Hepatocyte (in vitro differentiated cells): Measurements from ENCODE around the gene TAS2R46. TPM values are rescaled to one million over a fixed set of nuclear protein-coding genes. Genes with fewer than 3 reads are reported as not detected.
"Not testable (repeated sequence)": the region's sequence is repeated elsewhere in the genome, so short reads cannot be mapped to it uniquely, and the experiment has no call there.

ENCODE experiments used
- DNase-seq: peaks from one replicate; pipeline ENCODE4 v3.0.0-alpha.2; 2016; ENCODE audit warnings: low spot score
- H2AFZ ChIP-seq: fragments of 200-600 bp; sonication (generic); 2 replicates; pipeline ENCODE4 v1.6.0; 2016; ENCODE audit warnings: antibody characterized with exemption, mild to moderate bottlenecking
- H3K27ac ChIP-seq: fragments of 200-600 bp; sonication (generic); 2 replicates; pipeline ENCODE4 v1.5.1; 2016; ENCODE audit warnings: mild to moderate bottlenecking
- H3K27me3 ChIP-seq: fragments of 200-600 bp; sonication (generic); 2 replicates; pipeline ENCODE4 v1.6.1; 2016
- H3K36me3 ChIP-seq: fragments of 200-600 bp; sonication (generic); replicated peaks from 2 replicates; pipeline ENCODE4 v1.5.1; 2016; ENCODE audit warnings: low read depth; ENCODE audit not compliant: insufficient read depth
- H3K4me1 ChIP-seq: fragments of 200-600 bp; sonication (generic); 2 replicates; pipeline ENCODE4 v1.5.1; 2016; ENCODE audit warnings: mild to moderate bottlenecking, moderate library complexity; ENCODE audit not compliant: insufficient read depth
- H3K4me2 ChIP-seq: fragments of 200-600 bp; sonication (generic); 2 replicates; pipeline ENCODE4 v1.6.0; 2016
- H3K4me3 ChIP-seq: fragments of 200-600 bp; sonication (generic); 2 replicates; pipeline ENCODE4 v1.5.1; 2016; ENCODE audit warnings: mild to moderate bottlenecking
- H3K79me2 ChIP-seq: fragments of 200-600 bp; sonication (generic); 2 replicates; pipeline ENCODE4 v1.6.0; 2017; ENCODE audit warnings: mild to moderate bottlenecking
- H3K9me2 ChIP-seq: fragments of 200-600 bp; sonication (generic); replicated peaks from 2 replicates; pipeline ENCODE4 v1.6.0; 2017; ENCODE audit warnings: mild to moderate bottlenecking; ENCODE audit not compliant: insufficient read depth
- H3K9me3 ChIP-seq: fragments of 200-600 bp; sonication (generic); 2 replicates; pipeline ENCODE4 v1.5.1; 2016; ENCODE audit warnings: low read depth, mild to moderate bottlenecking
- H4K20me1 ChIP-seq: fragments of 200-600 bp; sonication (generic); 2 replicates; pipeline ENCODE4 v1.6.0; 2016; ENCODE audit warnings: mild to moderate bottlenecking; ENCODE audit not compliant: insufficient read depth, poor library complexity, severe bottlenecking
- EZH2 ChIP-seq: fragments of 200-600 bp; sonication (generic); IDR thresholded peaks from 2 replicates; pipeline ENCODE4 v1.6.1; 2016; ENCODE audit warnings: antibody characterized with exemption, mild to moderate bottlenecking, borderline replicate concordance
- EZH2phosphoT487 ChIP-seq: fragments of 200-600 bp; sonication (generic); IDR thresholded peaks from one replicate; pipeline ENCODE4 v1.6.1; 2018; ENCODE audit warnings: antibody characterized with exemption, mild to moderate bottlenecking, low read depth, moderate library complexity; ENCODE audit not compliant: unreplicated experiment, severe bottlenecking
- WGBS: methylation state at CpG from one replicate; pipeline ENCODE4 v1.1.6; 2016; ENCODE audit warnings: low lambda C conversion rate; ENCODE audit errors: missing lambda C conversion rate; 5-methylcytosine and 5-hydroxymethylcytosine counted together
- polyA plus RNA-seq: library from polyadenylated mRNA; unstranded; fragments of >200 nt; fragmentation: Nextera tagmentation; extraction: Ambion mirVana; gene quantifications from 2 replicates; pipeline ENCODE4 v1.2.1, GENCODE V29; 2016
- total RNA-seq: library from RNA; depleted of rRNA; stranded (reverse); fragments of >200 nt; gene quantifications from 2 replicates; pipeline ENCODE4 v1.2.3, GENCODE V29; 2014
- TF ChIP-seq, protein P1 (sequence below): fragments of 200-600 bp; sonication (generic); IDR thresholded peaks from 2 replicates; pipeline ENCODE4 v1.5.1; 2016; ENCODE audit warnings: antibody characterized with exemption, mild to moderate bottlenecking; ENCODE audit not compliant: poor library complexity

The TAS2R46 gene, protein sequence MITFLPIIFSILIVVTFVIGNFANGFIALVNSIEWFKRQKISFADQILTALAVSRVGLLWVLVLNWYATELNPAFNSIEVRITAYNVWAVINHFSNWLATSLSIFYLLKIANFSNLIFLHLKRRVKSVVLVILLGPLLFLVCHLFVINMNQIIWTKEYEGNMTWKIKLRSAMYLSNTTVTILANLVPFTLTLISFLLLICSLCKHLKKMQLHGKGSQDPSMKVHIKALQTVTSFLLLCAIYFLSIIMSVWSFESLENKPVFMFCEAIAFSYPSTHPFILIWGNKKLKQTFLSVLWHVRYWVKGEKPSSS
- total RNA-seq (2.6 and 2.9 TPM in 2 replicates), polyA plus RNA-seq (not detected in 2 replicates)

DNA sequence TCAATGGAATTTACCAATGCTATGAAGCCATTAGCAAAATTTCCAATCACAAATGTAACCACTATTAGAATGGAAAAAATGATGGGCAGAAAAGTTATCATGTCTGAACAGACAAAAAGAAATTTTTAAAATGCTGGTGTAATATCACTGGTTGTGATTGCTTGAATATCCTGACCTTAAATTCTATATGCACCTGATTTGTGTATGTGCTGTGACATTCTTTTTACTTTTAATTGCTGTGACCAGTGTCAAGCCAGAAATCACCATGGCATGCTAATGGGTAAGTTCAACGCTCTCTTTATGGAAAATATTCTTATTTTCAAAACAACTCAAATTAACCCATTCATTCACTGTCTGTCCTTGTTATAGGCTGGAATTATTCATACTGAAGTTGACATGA, at the start of gene TAS2R46:
Gene TAS2R46 (minus strand): TSS at position 101 of the 400 bp plus-strand sequence. CDS start 0 bp downstream, at position 101.
- not testable (repeated sequence) for H3K9me2 ChIP-seq, H3K36me3 ChIP-seq, H2AFZ ChIP-seq, H3K4me1 ChIP-seq, H3K9me3 ChIP-seq, H3K4me2 ChIP-seq, H3K27ac ChIP-seq, H3K4me3 ChIP-seq, H4K20me1 ChIP-seq, DNase-seq, H3K27me3 ChIP-seq
- peaks cover 18% of the 10 kb centered on the region for H3K79me2 ChIP-seq
- 95% methylated on average over 1 of the region's 1 CpG for WGBS

DNA sequence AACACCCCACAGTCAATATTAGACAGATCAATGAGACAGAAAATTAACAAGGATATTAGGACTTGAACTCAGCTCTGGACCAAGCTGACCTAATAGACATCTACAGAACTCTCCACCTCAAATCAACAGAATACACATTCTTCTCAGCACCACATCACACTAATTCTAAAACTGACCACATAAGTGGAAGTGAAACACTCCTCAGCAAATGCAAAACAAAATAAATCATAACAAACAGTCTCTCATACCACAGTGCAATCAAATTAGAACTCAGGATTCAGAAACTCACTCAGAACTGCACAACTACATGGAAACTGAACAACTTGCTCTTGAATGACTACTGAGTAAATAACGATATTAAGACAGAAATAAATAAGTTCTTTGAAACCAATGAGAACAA, 49.1 kb upstream of the TAS2R46 start:
- H3K9me2 ChIP-seq, H3K4me3 ChIP-seq, H3K27me3 ChIP-seq, DNase-seq, H3K4me2 ChIP-seq, H3K9me3 ChIP-seq, H3K36me3 ChIP-seq, H3K27ac ChIP-seq, H2AFZ ChIP-seq, H3K4me1 ChIP-seq: not testable (repeated sequence)
- peaks cover 13% of the 10 kb centered on the region for H4K20me1 ChIP-seq
- peaks cover 79% of the 10 kb centered on the region for H3K79me2 ChIP-seq
- WGBS, result 96% methylated on average over 1 of the region's 1 CpG

DNA sequence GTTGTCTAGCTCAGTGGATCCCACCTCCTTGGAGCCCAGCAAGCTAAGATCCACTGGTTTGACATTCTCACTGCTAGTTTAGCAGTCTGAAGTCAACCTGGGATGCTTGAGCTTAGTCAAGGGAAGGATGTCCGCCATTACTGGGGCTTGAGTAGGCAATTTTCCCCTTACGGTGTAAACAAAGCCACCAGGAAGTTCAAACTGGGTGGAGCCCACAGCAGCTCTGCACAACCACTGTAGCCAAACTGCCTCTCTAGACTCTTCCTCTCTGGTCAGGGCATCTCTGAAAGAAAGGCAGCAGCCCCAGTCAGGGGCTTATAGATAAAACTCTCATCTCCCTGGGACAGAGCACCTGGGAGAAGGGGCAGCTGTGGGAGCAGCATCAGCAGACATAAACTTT, 46.8 kb upstream of the TAS2R46 start:
- Histone ChIP-seq H3K4me1 (no peaks in the 10 kb centered on the region), H4K20me1 (peaks cover 8% of the 10 kb centered on the region), H3K4me2 (no peak overlapping the region), H3K9me2 (no peaks in the 10 kb centered on the region), H2AFZ (no peak overlapping the region), H3K27ac (no peak overlapping the region), H3K4me3 (no peak overlapping the region), H3K27me3 (no peaks in the 10 kb centered on the region), H3K36me3 (no peaks in the 10 kb centered on the region), H3K79me2 (peaks cover 59% of the 10 kb centered on the region), H3K9me3 (peaks cover 9% of the 10 kb centered on the region)
- WGBS, result 100% methylated on average over 2 of the region's 2 CpGs
- no peak for DNase-seq
- TF ChIP-seq, protein P1, sequence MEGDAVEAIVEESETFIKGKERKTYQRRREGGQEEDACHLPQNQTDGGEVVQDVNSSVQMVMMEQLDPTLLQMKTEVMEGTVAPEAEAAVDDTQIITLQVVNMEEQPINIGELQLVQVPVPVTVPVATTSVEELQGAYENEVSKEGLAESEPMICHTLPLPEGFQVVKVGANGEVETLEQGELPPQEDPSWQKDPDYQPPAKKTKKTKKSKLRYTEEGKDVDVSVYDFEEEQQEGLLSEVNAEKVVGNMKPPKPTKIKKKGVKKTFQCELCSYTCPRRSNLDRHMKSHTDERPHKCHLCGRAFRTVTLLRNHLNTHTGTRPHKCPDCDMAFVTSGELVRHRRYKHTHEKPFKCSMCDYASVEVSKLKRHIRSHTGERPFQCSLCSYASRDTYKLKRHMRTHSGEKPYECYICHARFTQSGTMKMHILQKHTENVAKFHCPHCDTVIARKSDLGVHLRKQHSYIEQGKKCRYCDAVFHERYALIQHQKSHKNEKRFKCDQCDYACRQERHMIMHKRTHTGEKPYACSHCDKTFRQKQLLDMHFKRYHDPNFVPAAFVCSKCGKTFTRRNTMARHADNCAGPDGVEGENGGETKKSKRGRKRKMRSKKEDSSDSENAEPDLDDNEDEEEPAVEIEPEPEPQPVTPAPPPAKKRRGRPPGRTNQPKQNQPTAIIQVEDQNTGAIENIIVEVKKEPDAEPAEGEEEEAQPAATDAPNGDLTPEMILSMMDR, result no peak
- TF ChIP-seq EZH2phosphoT487, result no peak
- TF ChIP-seq EZH2, result no peak

DNA sequence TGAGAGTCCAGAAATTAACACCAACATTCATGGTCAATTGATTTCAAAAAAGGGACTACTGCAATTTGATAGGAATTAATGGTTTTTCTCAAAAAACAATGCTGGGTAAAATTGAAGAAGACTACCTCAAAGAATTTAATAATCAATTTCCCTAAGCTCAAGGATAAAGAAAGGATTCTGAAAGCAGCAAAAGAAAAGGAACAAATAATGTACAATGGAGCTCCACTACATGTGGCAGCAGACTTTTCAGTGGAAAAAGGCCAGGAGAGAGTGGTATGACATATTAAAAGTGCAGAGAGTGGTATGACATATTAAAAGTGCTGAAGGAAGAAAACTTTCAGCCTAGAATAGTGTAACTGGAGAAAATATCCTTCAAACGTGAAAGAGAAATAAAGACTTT, 45.6 kb upstream of the TAS2R46 start:
- H3K4me2 ChIP-seq, result no peak overlapping the region
- H3K27me3 ChIP-seq, result no peaks in the 10 kb centered on the region
- H3K36me3 ChIP-seq, result no peaks in the 10 kb centered on the region
- peaks cover 8% of the 10 kb centered on the region for H4K20me1 ChIP-seq
- H3K27ac ChIP-seq, result no peak overlapping the region
- peaks cover 55% of the 10 kb centered on the region for H3K79me2 ChIP-seq
- H3K4me1 ChIP-seq, result no peaks in the 10 kb centered on the region
- H3K4me3 ChIP-seq, result no peak overlapping the region
- H3K9me3 ChIP-seq, result peaks cover 9% of the 10 kb centered on the region
- TF ChIP-seq EZH2phosphoT487, result no peak
- TF ChIP-seq, protein P1, result no peak
- TF ChIP-seq EZH2, result no peak
- 84% methylated on average over 1 of the region's 1 CpG for WGBS
- no peak for DNase-seq
- H3K9me2 ChIP-seq, result no peaks in the 10 kb centered on the region
- H2AFZ ChIP-seq, result no peak overlapping the region
